GM18951 (cell line): ENCODE data around the gene NDUFS4.
"Not testable (repeated sequence)": the region's sequence is repeated elsewhere in the genome, so short reads cannot be mapped to it uniquely, and the experiment has no call there.

Source experiments
- POLR2A ChIP-seq: IDR thresholded peaks from 4 replicates; pipeline ENCODE4 v1.6.1; 2011; ENCODE audit warnings: mild to moderate bottlenecking; ENCODE audit not compliant: insufficient read length, insufficient read depth; ENCODE audit errors: extremely low read depth
- in situ Hi-C: fragments of 300-500 bp; cut with MboI; formaldehyde crosslinking; loops from one replicate; pipeline ENCODE4 v1.12.0; 2022; ENCODE audit warnings: low sequenced_read_pairs, mixed read lengths, inconsistent platforms; ENCODE audit not compliant: unreplicated experiment

The NDUFS4 gene

GRCh38 chr5:53643445-53643844, 83.0 kb downstream of the NDUFS4 start:
- in situ Hi-C loops: no loop called here

GRCh38 chr5:53645078-53645477, 84.6 kb downstream of the NDUFS4 start:
- TF ChIP-seq POLR2A: no peak
- in situ Hi-C loops: no loop called here

More at GRCh38 chr5:53643445-53643844, 83.0 kb downstream of the NDUFS4 start:
- no peak for TF ChIP-seq POLR2A

GRCh38 chr5:53649352-53649751, 88.9 kb downstream of the NDUFS4 start:
- in situ Hi-C loops: no loop called here
- no peak for TF ChIP-seq POLR2A

- in situ Hi-C loops: not testable (repeated sequence)
These were observed 100.1 kb downstream of the NDUFS4 start for GRCh38 chr5:53660573-53660972.

DNA sequence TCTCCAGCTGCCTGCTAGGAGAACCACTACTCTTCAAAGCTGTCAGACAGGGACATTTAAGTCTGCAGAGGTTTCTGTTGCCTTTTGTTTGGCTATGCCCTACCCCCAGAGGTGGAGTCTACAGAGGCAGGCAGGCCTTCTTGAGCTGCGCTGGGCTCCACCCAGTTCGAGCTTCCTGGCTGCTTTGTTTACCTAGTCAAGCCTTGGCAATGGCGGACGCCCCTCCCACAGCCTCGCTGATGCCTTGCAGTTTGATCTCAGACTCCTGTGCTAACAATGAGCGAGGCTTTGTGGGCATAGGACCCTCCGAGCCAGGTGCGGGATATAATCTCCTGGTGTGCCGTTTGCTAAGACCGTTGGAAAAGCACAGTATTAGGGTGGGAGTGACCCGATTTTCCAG, 104.9 kb downstream of the NDUFS4 start:
- in situ Hi-C loops: not testable (repeated sequence)

GRCh38 chr5:53667621-53668020, 107.2 kb downstream of the NDUFS4 start:
- in situ Hi-C loops: no loop called here
- no peak for TF ChIP-seq POLR2A

DNA sequence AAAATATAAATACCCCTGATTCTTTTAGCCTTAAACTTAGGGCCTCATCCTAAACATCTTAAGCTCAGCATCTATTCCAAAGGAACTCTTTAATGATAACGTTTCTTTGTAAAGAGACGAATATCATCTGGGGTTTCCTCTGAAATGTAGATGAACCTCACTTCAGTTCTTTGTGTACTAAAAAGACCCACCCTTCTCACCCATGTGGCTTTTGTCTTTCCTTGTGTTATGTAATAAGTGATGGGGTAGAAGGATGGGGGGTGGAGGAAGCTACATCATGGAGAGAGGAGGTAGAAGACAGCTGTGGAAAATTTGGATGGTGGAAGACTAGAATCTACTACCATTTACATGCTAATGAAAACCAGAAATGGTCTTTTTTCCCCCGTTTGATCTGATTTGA, 111.0 kb downstream of the NDUFS4 start:
- no peak for TF ChIP-seq POLR2A
- in situ Hi-C loops: no loop called here

DNA sequence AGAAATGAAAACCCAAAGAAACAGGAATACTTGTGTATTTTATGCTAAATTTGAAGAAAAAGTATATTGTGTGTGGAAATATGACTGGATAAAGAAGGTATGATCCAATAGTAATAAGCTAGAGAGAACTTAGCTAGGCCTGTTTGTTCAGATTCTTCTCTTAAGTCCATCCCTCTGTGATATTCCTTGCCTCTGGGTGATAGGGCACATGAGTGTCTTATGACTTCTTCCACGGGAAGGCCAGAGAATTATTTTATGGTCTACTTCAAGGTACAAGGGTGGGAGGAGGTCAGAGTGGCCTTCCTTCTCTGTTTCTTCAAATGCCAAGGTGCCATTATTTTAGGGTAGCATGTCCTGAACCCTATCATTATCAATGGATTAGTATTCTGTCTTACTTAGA, 113.7 kb downstream of the NDUFS4 start:
- in situ Hi-C loops: no loop called here
- no peak for TF ChIP-seq POLR2A

GRCh38 chr5:53677632-53678031, 117.2 kb downstream of the NDUFS4 start:
- no peak for TF ChIP-seq POLR2A
- in situ Hi-C loops: no loop called here

DNA sequence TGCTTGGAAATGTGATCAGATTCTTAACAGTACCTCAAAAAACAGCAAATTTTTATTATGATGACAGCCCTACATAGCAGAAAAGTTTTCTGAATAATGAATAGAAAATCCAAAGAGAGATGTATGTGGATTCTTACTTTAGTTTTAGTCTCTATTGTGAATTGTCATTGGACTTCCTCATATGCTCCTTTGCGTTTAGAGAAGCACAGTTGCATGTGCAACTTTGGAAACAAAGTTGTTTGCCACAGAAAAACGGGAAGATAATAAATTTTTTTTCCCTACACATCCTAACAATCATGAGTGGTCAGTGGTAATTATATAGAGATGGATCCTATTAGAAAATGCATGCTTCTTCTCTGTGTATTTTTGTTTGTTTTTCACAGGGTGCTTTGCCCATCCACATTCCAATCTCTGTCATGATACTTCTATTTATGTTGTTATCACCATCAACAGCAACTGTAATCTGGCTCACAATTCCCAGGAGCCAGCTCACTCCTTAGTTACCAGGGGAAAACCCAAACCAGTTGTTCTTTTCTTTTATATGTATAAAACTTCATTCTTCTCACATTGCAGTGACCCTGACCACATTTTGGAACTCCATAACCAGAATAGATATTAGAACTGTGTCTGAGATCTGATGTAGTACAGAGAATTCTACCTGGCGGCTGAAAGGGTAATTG, 118.7 kb downstream of the NDUFS4 start:
- no peak for TF ChIP-seq POLR2A
- in situ Hi-C loops: no loop called here

GRCh38 chr5:53681079-53681478, 120.6 kb downstream of the NDUFS4 start:
- TF ChIP-seq POLR2A: no peak
- in situ Hi-C loops: no loop called here

DNA sequence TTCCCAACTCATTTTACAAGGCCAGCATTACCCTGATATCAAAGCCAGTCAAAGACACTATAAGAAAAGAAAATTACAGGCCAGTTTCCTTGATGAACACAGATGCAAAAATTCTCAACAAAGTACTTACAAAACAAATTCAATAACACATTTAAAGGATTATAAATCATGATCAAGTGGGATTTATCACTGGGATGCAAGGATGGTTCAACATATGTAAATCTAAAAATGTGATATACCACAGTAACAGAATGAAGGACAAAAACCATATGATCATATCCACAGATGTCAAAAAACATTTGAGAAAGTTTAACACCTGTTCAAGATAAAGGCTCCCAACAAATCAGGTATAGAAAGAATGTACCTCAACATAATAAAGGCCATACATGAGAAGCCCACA, 130.6 kb downstream of the NDUFS4 start:
- TF ChIP-seq POLR2A: no peak
- in situ Hi-C loops: no loop called here

- in situ Hi-C loops: no loop called here
These were observed 134.1 kb downstream of the NDUFS4 start for GRCh38 chr5:53694520-53695022.

DNA sequence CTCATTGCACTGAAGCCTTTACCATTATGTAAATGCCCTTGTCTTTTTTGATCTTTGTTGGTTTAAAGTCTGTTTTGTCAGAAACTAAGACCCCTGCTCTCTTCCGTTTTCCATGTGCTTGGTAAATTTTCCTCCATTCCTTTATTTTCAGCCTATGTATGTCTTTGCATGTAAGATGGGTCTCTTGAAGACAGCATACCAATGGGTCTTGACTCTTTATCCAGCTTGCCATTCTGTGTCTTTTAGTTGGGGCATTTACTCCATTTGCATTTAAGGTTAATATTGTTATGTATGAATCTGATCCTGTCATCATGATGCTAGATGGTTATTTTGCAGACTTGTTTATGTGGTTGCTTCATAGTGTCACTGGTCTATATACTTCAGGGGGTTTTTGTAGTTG, 150.0 kb downstream of the NDUFS4 start:
- in situ Hi-C loops: not testable (repeated sequence)

More at GRCh38 chr5:53694520-53695022, 134.1 kb downstream of the NDUFS4 start:
- no peak for TF ChIP-seq POLR2A

GRCh38 chr5:53712327-53712726, 151.9 kb downstream of the NDUFS4 start:
- in situ Hi-C loops: no loop called here
- TF ChIP-seq POLR2A: no peak

GRCh38 chr5:53713978-53714666, 153.7 kb downstream of the NDUFS4 start:
- no peak for TF ChIP-seq POLR2A
- in situ Hi-C loops: no loop called here
